Esophagus squamous epithelium (tissue), 5 donors: ENCODE measurements around the gene KCNG4. TPM values are rescaled to one million over a fixed set of nuclear protein-coding genes. Genes with fewer than 3 reads are reported as not detected.
"Not testable (repeated sequence)": the region's sequence is repeated elsewhere in the genome, so short reads cannot be mapped to it uniquely, and the experiment has no call there.

ENCODE experiments used
- DNase-seq: peaks from one replicate; lab custom pipeline; 2025; lab: John Stamatoyannopoulos, UW
- H3K27ac ChIP-seq, 4 donors: fragments of 200-600 bp; sonication (generic); one replicate each; pipeline ENCODE4 v1.5.1; 2016 to 2019; ENCODE audit warnings: mild to moderate bottlenecking in 1 of 4
- H3K27me3 ChIP-seq, 4 donors: fragments of 200-600 bp; sonication (generic); 1 replicate in 3 of 4; 2 replicates in 1 of 4; pipeline versions ENCODE4 v1.5.1 to v1.6.0; 2017 to 2021; ENCODE audit warnings: antibody characterized with exemption in 1 of 4
- H3K36me3 ChIP-seq, 3 donors: fragments of 200-600 bp; sonication (generic); one replicate each; pipeline ENCODE4 v1.5.1; 2016 to 2019
- H3K4me1 ChIP-seq, 3 donors: fragments of 200-600 bp; sonication (generic); one replicate each; pipeline ENCODE4 v1.5.1; 2017 to 2019
- H3K4me3 ChIP-seq, 4 donors: fragments of 200-600 bp; sonication (generic); 1 replicate in 3 of 4; 2 replicates in 1 of 4; pipeline ENCODE4 v1.5.1; 2016 to 2019; ENCODE audit warnings: mild to moderate bottlenecking in 2 of 4, moderate library complexity in 1 of 4
- H3K9me3 ChIP-seq, 3 donors: fragments of 200-600 bp; sonication (generic); one replicate each; pipeline ENCODE4 v1.5.1; 2016 to 2019
- POLR2A ChIP-seq, 4 donors: fragments of 450-650 bp; IDR thresholded peaks; one replicate each; pipeline ENCODE4 v1.6.1; 2017; ENCODE audit warnings: antibody characterized with exemption in 4 of 4, mild to moderate bottlenecking in 4 of 4, moderate library complexity in 3 of 4
- WGBS, 2 donors: methylation state at CpG; one replicate each; pipeline ENCODE4 v1.1.5; 2018; 5-methylcytosine and 5-hydroxymethylcytosine counted together
- intact Hi-C: fragments of 100-400 bp; cut with DNase I; formaldehyde crosslinking; loops from one replicate; pipeline ENCODE4 v1.15.0; 2022
- total RNA-seq, 4 donors: library from RNA; depleted of rRNA; stranded (reverse); fragments of >200 nt; gene quantifications; one replicate each; pipeline ENCODE4 v1.1.0, GENCODE V29; 2016
- TF ChIP-seq, protein P1 (sequence below), 6 experiments: fragments of 450-650 bp in 4 of 6; fragments of 200-600 bp in 2 of 6; sonication (generic) in 2 of 6; IDR thresholded peaks; one replicate each; pipeline ENCODE4 v1.5.1; 2016 to 2019; ENCODE audit warnings: antibody characterized with exemption in 6 of 6, mild to moderate bottlenecking in 4 of 6, moderate library complexity in 4 of 6
- donor health status: DM: yes; HTN: yes; CAD: no.

Gene KCNG4
- total RNA-seq, 4 donors from 2014 or later, result not detected

DNA sequence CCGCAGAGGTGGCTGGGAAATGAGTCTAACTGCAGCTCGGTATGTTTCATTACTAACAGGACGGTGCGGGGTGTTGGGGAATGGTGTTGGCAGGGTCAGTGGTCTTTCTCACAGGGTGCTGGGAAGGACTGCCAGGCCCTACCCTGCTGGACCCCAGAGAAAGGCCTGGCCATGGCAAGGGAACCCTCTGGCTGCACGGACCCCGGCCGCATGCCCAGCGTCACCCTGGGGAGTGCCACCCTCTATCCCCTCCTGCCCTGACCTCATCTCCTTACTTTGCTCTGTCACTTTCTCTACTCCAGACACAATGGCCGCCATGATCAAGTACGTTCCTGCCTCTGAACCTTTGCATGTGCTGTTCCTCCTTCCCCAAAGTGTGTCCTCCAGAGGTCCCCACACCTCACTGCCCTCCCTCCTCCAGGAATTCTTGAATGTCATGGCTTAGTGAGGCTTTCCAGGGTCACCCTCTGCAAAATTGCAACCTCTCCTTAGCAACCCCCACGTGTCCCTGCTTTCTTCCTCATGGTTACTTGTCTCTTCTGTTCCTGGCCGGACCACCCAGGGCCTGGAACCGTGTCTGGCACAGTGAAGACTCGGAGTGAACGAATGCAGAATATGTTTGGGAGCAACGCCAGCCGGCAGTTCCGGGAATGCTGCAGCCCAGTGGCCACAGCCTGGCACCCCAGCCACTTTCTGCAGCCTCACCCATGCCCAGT, 33.7 kb downstream of the KCNG4 start:
- TF ChIP-seq, protein P1, sequence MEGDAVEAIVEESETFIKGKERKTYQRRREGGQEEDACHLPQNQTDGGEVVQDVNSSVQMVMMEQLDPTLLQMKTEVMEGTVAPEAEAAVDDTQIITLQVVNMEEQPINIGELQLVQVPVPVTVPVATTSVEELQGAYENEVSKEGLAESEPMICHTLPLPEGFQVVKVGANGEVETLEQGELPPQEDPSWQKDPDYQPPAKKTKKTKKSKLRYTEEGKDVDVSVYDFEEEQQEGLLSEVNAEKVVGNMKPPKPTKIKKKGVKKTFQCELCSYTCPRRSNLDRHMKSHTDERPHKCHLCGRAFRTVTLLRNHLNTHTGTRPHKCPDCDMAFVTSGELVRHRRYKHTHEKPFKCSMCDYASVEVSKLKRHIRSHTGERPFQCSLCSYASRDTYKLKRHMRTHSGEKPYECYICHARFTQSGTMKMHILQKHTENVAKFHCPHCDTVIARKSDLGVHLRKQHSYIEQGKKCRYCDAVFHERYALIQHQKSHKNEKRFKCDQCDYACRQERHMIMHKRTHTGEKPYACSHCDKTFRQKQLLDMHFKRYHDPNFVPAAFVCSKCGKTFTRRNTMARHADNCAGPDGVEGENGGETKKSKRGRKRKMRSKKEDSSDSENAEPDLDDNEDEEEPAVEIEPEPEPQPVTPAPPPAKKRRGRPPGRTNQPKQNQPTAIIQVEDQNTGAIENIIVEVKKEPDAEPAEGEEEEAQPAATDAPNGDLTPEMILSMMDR (IDR thresholded peaks at IDR 0.05), result no peak
- no peak for TF ChIP-seq POLR2A (IDR thresholded peaks at IDR 0.05)
- H3K27me3 ChIP-seq, result no peaks in the 10 kb centered on the region
- WGBS, 2 donors, result 88 to 91% methylated on average over 7 to 11 of the region's 18 CpGs
- no peaks in the 10 kb centered on the region for H3K9me3 ChIP-seq
- H3K27ac ChIP-seq, result no peak overlapping the region
- H3K4me3 ChIP-seq, result no peak overlapping the region
- intact Hi-C loops, result no loop called here
- no peaks in the 10 kb centered on the region for H3K4me1 ChIP-seq
- no peaks in the 10 kb centered on the region for H3K36me3 ChIP-seq
- no peak for DNase-seq

DNA sequence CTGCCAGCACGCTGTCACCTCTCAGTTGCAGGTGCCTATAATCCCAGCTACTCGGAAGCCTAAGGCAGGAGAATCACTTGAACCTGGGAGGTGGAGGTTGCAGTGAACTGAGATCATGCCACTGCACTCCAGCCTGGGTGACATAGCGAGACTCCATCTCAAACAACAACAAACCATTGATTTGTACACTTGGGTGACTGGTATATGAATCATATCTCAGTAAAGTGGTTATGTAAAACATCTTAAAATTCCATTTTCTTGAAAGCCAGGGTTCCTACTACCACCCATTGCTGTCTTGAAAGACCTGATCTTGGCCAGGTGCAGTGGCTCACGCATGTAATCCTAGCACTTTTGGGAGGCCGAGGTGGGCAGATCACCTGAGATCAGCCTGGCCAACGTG, 34.7 kb downstream of the KCNG4 start:
- H3K4me3 ChIP-seq, intact Hi-C loops, H3K36me3 ChIP-seq, H3K4me1 ChIP-seq, H3K27me3 ChIP-seq, DNase-seq, H3K9me3 ChIP-seq, H3K27ac ChIP-seq: not testable (repeated sequence)
- WGBS, 2 donors, result 83 to 84% methylated on average over 2 to 6 of the region's 6 CpGs

DNA sequence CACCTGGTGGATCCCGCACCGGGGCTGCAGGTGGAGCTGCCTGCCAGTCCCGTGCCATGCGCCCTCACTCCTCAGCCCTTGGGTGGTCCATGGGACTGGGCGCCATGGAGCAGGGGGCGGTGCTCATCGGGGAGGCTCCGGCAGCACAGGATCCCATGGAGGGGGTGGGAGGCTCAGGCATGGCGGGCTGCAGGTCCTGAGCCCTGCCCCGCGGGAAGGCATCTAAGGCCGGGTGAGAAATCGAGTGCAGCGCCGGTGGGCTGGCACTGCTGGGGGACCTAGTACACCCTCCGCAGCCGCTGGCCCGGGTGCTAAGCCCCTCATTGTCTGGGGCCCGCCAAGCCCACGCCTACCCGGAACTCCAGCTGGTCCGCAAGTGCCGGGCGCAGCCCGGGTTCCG, 35.3 kb downstream of the KCNG4 start:
- intact Hi-C loops, H3K27ac ChIP-seq: not testable (repeated sequence)
- WGBS, 2 donors, result 67% methylated on average over 1 of the region's 26 CpGs; no CpG with 5 or more reads in 1 of the 2 donors

DNA sequence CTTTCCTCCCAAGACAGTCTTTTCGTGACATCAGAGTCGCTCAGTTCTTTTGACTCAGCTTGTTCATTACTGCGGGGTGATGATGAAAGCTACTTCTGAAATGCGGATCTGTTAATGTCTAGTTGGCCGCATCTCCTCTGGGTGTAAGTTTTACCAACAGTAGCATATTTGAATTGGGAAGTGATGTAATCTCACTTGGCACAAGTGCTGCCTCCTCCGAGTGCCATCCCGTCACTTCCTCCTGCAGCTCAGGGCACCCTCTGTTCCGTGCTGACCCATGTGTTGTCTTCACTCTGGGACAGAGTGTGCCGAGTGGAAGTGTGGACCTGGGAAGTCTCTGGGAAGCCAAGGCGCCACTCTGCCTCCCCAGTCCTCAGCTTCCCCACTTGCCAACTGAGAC, 40.0 kb downstream of the KCNG4 start:
- Histone ChIP-seq H3K4me3 (no peak overlapping the region), H3K36me3 (no peaks in the 10 kb centered on the region), H3K4me1 (peaks cover 29 to 54% (median 29%) of the 10 kb centered on the region in 3 donors), H3K27me3 (no peaks in the 10 kb centered on the region), H3K27ac (peak overlapping the region; percentile 35 to 94 (median 91)), H3K9me3 (no peaks in the 10 kb centered on the region)
- no peak for TF ChIP-seq POLR2A (IDR thresholded peaks at IDR 0.05)
- TF ChIP-seq, protein P1 (IDR thresholded peaks at IDR 0.05), result no peak
- intact Hi-C loops, result no loop called here
- 27 to 58% methylated on average over 7 to 8 of the region's 10 CpGs for WGBS, 2 donors
- no peak for DNase-seq

More for the DNA sequence above, 35.3 kb downstream of the KCNG4 start:
- H3K4me1 ChIP-seq, H3K9me3 ChIP-seq, DNase-seq, H3K27me3 ChIP-seq, H3K4me3 ChIP-seq, H3K36me3 ChIP-seq: not testable (repeated sequence)

DNA sequence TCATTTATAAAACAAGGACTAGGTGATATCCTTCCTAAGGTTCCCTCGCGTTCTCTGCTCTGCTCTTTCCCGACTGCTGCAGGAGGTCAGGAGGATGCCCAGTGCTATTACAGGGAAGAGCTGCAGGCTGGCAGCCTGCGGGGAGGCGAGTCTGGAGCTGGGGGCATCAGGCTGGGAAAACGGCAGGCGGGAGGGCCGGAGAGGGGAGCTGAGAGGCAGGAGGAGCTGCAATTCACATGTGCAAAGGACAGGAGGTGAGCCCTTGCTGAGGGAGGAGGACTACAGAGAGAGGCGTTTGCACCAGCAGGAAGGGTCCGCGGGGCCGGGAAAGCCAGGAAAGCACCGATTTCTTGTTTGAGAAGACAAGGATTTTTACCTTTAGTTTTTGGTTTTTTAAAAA, 40.7 kb downstream of the KCNG4 start:
- Histone ChIP-seq H3K4me3 (no peak overlapping the region), H3K27me3 (no peaks in the 10 kb centered on the region), H3K4me1 (peaks cover 29 to 60% (median 29%) of the 10 kb centered on the region in 3 donors), H3K9me3 (no peaks in the 10 kb centered on the region), H3K36me3 (peaks cover 0 to 2% (median 0%) of the 10 kb centered on the region in 3 donors), H3K27ac (peak overlapping the region in 3 of 4 donors; percentile 91 to 94 (median 91))
- DNase-seq, result no peak
- TF ChIP-seq, protein P1 (IDR thresholded peaks at IDR 0.05), result no peak
- TF ChIP-seq POLR2A (IDR thresholded peaks at IDR 0.05), result no peak
- 40 to 76% methylated on average over 8 to 10 of the region's 13 CpGs for WGBS, 2 donors
- intact Hi-C loops, result no loop called here

DNA sequence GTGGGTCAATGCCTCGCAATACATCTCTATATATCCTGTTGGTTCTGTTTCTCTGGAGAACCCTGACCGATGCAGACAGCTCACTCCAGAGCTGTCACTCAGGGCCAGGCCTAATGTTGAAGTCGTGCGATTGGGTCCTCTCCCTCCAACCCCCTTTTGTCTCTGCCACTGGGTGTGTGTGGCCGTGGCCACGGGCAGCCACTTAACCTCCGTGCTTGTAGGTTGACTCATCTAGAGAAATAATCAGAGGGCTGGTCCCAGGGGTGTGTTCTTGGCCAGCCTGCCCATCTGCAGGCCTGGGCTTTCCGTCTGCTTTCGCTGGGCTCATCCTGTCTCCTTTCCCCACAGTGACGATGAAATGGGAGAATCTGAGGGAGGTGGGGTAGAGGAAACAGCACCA, 41.4 kb downstream of the KCNG4 start:
- 20 to 56% methylated on average over 7 to 9 of the region's 10 CpGs for WGBS, 2 donors
- no peaks in the 10 kb centered on the region for H3K9me3 ChIP-seq
- peaks cover 29 to 67% (median 29%) of the 10 kb centered on the region in 3 donors for H3K4me1 ChIP-seq
- peaks cover 0 to 9% (median 0%) of the 10 kb centered on the region in 3 donors for H3K36me3 ChIP-seq
- intact Hi-C loops, result no loop called here
- no peak for DNase-seq
- H3K27ac ChIP-seq, result peak overlapping the region; percentile 5 to 94 (median 91)
- TF ChIP-seq POLR2A (IDR thresholded peaks at IDR 0.05), result no peak
- TF ChIP-seq, protein P1 (IDR thresholded peaks at IDR 0.05), result no peak
- no peaks in the 10 kb centered on the region for H3K27me3 ChIP-seq
- H3K4me3 ChIP-seq, result no peak overlapping the region
